Measurements from ENCODE around the gene PI4KA. TPM values are rescaled to one million over a fixed set of nuclear protein-coding genes. Genes with fewer than 3 reads are reported as not detected.
A peak's percentile ranks its signal among the peaks of the same experiment; 100 is the strongest.
"Not testable (repeated sequence)": the region's sequence is repeated elsewhere in the genome, so short reads cannot be mapped to it uniquely, and the experiment has no call there.

PI4KA gene
- total RNA-seq, 5 donors from 2014 or later (not counting 1 experiment from before 2014, with no cell fraction given), result 135 to 187 (median 143) TPM

- Histone ChIP-seq H3K4me1 (ENCODE audit: control insufficient read depth in 1 of 2, extremely low read depth in 1 of 2, insufficient read depth in 2 of 2, low read length in 2 of 2) (peaks cover 7 to 17% of the 10 kb centered on the region in 2 experiments), H3K27ac (ENCODE audit: low read length) (peak overlapping the region; percentile 49), H3K4me3 (ENCODE audit: control insufficient read depth in 1 of 2, extremely low read depth in 1 of 2, low read length in 1 of 2) (peak overlapping the region; percentile 50 to 55)
- H3K9me3 ChIP-seq; H3K36me3 Mint-ChIP-seq; H3K27me3 ChIP-seq (replicated peaks in 1 of 2; ENCODE audit: control insufficient read depth in 2 of 2, extremely low read depth in 1 of 2, insufficient read depth in 2 of 2, low read length in 1 of 2); POLR2A ChIA-PET; H3K27me3 Mint-ChIP-seq; H3K36me3 ChIP-seq (ENCODE audit: control insufficient read depth in 2 of 2, extremely low read depth in 1 of 2, insufficient read depth in 1 of 2, low read length in 1 of 2); ATAC-seq (replicated peaks in 1 of 4); H3K9me3 Mint-ChIP-seq: not testable (repeated sequence)
- Mint-ChIP-seq H3K4me3 (peak overlapping the region; percentile 90 to 95 (median 92)), H3K27ac (peak overlapping the region; percentile 78 to 98), H3K4me1 (peaks cover 15 to 24% (median 16%) of the 10 kb centered on the region in 3 donors)
- CTCF ChIA-PET, result interaction anchor here in 1 of 2 donors (0.7 kb wide), 1 partner anchor 79 kb away, joined by 6 read pairs; no protein-coding TSS in a partner anchor
- WGBS (ENCODE audit: insufficient coverage), result no CpG with 5 or more reads among the region's 21 CpGs
- peak in 4 of 35 experiments; percentile 6 to 17 (median 10) for DNase-seq
These were observed 156.9 kb downstream of the PI4KA start for GRCh38 chr22:20701680-20702136.

- H3K27me3 ChIP-seq (replicated peaks in 1 of 2; ENCODE audit: control insufficient read depth in 2 of 2, extremely low read depth in 1 of 2, insufficient read depth in 2 of 2, low read length in 1 of 2); H3K27me3 Mint-ChIP-seq; ATAC-seq (replicated peaks in 1 of 4); H3K36me3 ChIP-seq (ENCODE audit: control insufficient read depth in 2 of 2, extremely low read depth in 1 of 2, insufficient read depth in 1 of 2, low read length in 1 of 2); H3K4me3 Mint-ChIP-seq; H3K9me3 ChIP-seq; H3K9me3 Mint-ChIP-seq; CTCF ChIA-PET; H3K36me3 Mint-ChIP-seq; H3K27ac ChIP-seq (ENCODE audit: low read length); POLR2A ChIA-PET; H3K4me3 ChIP-seq (ENCODE audit: control insufficient read depth in 1 of 2, extremely low read depth in 1 of 2, low read length in 1 of 2); H3K27ac Mint-ChIP-seq; DNase-seq: not testable (repeated sequence)
- WGBS (ENCODE audit: insufficient coverage), result no CpG with 5 or more reads among the region's 15 CpGs
- H3K4me1 ChIP-seq (ENCODE audit: control insufficient read depth in 1 of 2, extremely low read depth in 1 of 2, insufficient read depth in 2 of 2, low read length in 2 of 2), result peaks cover 7 to 17% of the 10 kb centered on the region in 2 experiments
- peaks cover 15 to 24% (median 16%) of the 10 kb centered on the region in 3 donors for H3K4me1 Mint-ChIP-seq
These were observed 158.3 kb downstream of the PI4KA start for GRCh38 chr22:20700347-20700746.

GRCh38 chr22:20699856-20700255 lies 158.8 kb downstream of the PI4KA start:
- H3K4me1 Mint-ChIP-seq, result peaks cover 11 to 23% (median 16%) of the 10 kb centered on the region in 3 donors
- H3K36me3 ChIP-seq (ENCODE audit: control insufficient read depth in 2 of 2, extremely low read depth in 1 of 2, insufficient read depth in 1 of 2, low read length in 1 of 2); DNase-seq; H3K27me3 Mint-ChIP-seq; CTCF ChIA-PET; H3K36me3 Mint-ChIP-seq; H3K27ac Mint-ChIP-seq; H3K4me3 Mint-ChIP-seq; H3K4me3 ChIP-seq (ENCODE audit: control insufficient read depth in 1 of 2, extremely low read depth in 1 of 2, low read length in 1 of 2); H3K9me3 ChIP-seq; ATAC-seq (replicated peaks in 1 of 4); POLR2A ChIA-PET; H3K27ac ChIP-seq (ENCODE audit: low read length); H3K9me3 Mint-ChIP-seq; H3K27me3 ChIP-seq (replicated peaks in 1 of 2; ENCODE audit: control insufficient read depth in 2 of 2, extremely low read depth in 1 of 2, insufficient read depth in 2 of 2, low read length in 1 of 2): not testable (repeated sequence)
- WGBS (ENCODE audit: insufficient coverage), result 97% methylated on average over 6 of the region's 9 CpGs
- H3K4me1 ChIP-seq (ENCODE audit: control insufficient read depth in 1 of 2, extremely low read depth in 1 of 2, insufficient read depth in 2 of 2, low read length in 2 of 2), result peaks cover 7 to 17% of the 10 kb centered on the region in 2 experiments

- POLR2A ChIA-PET; H3K4me3 ChIP-seq (ENCODE audit: control insufficient read depth in 1 of 2, extremely low read depth in 1 of 2, low read length in 1 of 2); H3K27me3 Mint-ChIP-seq; H3K36me3 ChIP-seq (ENCODE audit: control insufficient read depth in 2 of 2, extremely low read depth in 1 of 2, insufficient read depth in 1 of 2, low read length in 1 of 2); H3K4me1 ChIP-seq (ENCODE audit: control insufficient read depth in 1 of 2, extremely low read depth in 1 of 2, insufficient read depth in 2 of 2, low read length in 2 of 2); H3K27me3 ChIP-seq (replicated peaks in 1 of 2; ENCODE audit: control insufficient read depth in 2 of 2, extremely low read depth in 1 of 2, insufficient read depth in 2 of 2, low read length in 1 of 2); CTCF ChIA-PET; H3K9me3 Mint-ChIP-seq; H3K27ac ChIP-seq (ENCODE audit: low read length); H3K9me3 ChIP-seq; H3K36me3 Mint-ChIP-seq: not testable (repeated sequence)
- 90% methylated on average over 2 of the region's 17 CpGs for WGBS (ENCODE audit: insufficient coverage)
- peak in 33 of 35 experiments; percentile 33 to 86 (median 77) for DNase-seq
- H3K4me3 Mint-ChIP-seq, result peak overlapping the region in 1 of 3 donors; percentile 3
- ATAC-seq (replicated peaks in 1 of 4), result peak in 2 of 4 experiments; percentile 31 to 32
- H3K4me1 Mint-ChIP-seq, result peaks cover 7 to 16% (median 12%) of the 10 kb centered on the region in 3 donors
- peak overlapping the region in 1 of 2 donors; percentile 76 for H3K27ac Mint-ChIP-seq
These were observed 161.0 kb downstream of the PI4KA start for GRCh38 chr22:20697481-20698113.

GRCh38 chr22:20696056-20696455 lies 162.6 kb downstream of the PI4KA start:
- CTCF ChIA-PET, result interaction anchor here in 1 of 2 donors (0.6 kb wide), 1 partner anchor 287 kb away, joined by 3 read pairs; no protein-coding TSS in a partner anchor
- H3K36me3 ChIP-seq (ENCODE audit: control insufficient read depth in 2 of 2, extremely low read depth in 1 of 2, insufficient read depth in 1 of 2, low read length in 1 of 2); POLR2A ChIA-PET; H3K9me3 ChIP-seq; H3K27ac ChIP-seq (ENCODE audit: low read length); ATAC-seq (replicated peaks in 1 of 4); H3K4me3 ChIP-seq (ENCODE audit: control insufficient read depth in 1 of 2, extremely low read depth in 1 of 2, low read length in 1 of 2); H3K36me3 Mint-ChIP-seq; DNase-seq; H3K4me1 ChIP-seq (ENCODE audit: control insufficient read depth in 1 of 2, extremely low read depth in 1 of 2, insufficient read depth in 2 of 2, low read length in 2 of 2); H3K27me3 Mint-ChIP-seq; H3K4me3 Mint-ChIP-seq; H3K9me3 Mint-ChIP-seq; H3K27me3 ChIP-seq (replicated peaks in 1 of 2; ENCODE audit: control insufficient read depth in 2 of 2, extremely low read depth in 1 of 2, insufficient read depth in 2 of 2, low read length in 1 of 2): not testable (repeated sequence)
- Mint-ChIP-seq H3K27ac (peak overlapping the region in 1 of 2 donors; percentile 16), H3K4me1 (peaks cover 2 to 10% (median 4%) of the 10 kb centered on the region in 3 donors)
- WGBS (ENCODE audit: insufficient coverage), result no CpG with 5 or more reads among the region's 4 CpGs

GRCh38 chr22:20695205-20695604 lies 163.4 kb downstream of the PI4KA start:
- H3K4me3 ChIP-seq (ENCODE audit: control insufficient read depth in 1 of 2, extremely low read depth in 1 of 2, low read length in 1 of 2); CTCF ChIA-PET; H3K9me3 ChIP-seq; H3K4me1 ChIP-seq (ENCODE audit: control insufficient read depth in 1 of 2, extremely low read depth in 1 of 2, insufficient read depth in 2 of 2, low read length in 2 of 2); H3K36me3 Mint-ChIP-seq; H3K9me3 Mint-ChIP-seq; POLR2A ChIA-PET; H3K27me3 ChIP-seq (replicated peaks in 1 of 2; ENCODE audit: control insufficient read depth in 2 of 2, extremely low read depth in 1 of 2, insufficient read depth in 2 of 2, low read length in 1 of 2); H3K36me3 ChIP-seq (ENCODE audit: control insufficient read depth in 2 of 2, extremely low read depth in 1 of 2, insufficient read depth in 1 of 2, low read length in 1 of 2); H3K27me3 Mint-ChIP-seq; H3K4me3 Mint-ChIP-seq; H3K27ac ChIP-seq (ENCODE audit: low read length); H3K4me1 Mint-ChIP-seq; ATAC-seq (replicated peaks in 1 of 4): not testable (repeated sequence)
- H3K27ac Mint-ChIP-seq, result peak overlapping the region; percentile 27 to 52
- peak in 1 of 35 experiments; percentile 19 for DNase-seq
- no CpG with 5 or more reads among the region's 12 CpGs for WGBS (ENCODE audit: insufficient coverage)
